A673 (cell line): ENCODE data around the gene RNF175. TPM values are rescaled to one million over a fixed set of nuclear protein-coding genes. Genes with fewer than 3 reads are reported as not detected.

Experiments used
- BruUV-seq: library from RNA; stranded (reverse); fragments of 400-500 nt; replicated peaks from 2 replicates; lab custom pipeline; 2021; lab: Mats Ljungman, UMichigan
- CTCF ChIA-PET: fragments of 300-600 bp; sonication (Branson Sonifier 250); formaldehyde crosslinking; loops from one replicate; lab custom pipeline; 2022; ENCODE audit warnings: antibody characterized with exemption; lab: Charles Lee
- POLR2A ChIA-PET: fragments of 300-600 bp; sonication (Branson Sonifier 250); formaldehyde crosslinking; loops from one replicate; lab custom pipeline; 2022; ENCODE audit warnings: antibody characterized with exemption; ENCODE audit not compliant: low non-redundant PET; lab: Charles Lee
- DNase-seq: peaks from one replicate; pipeline ENCODE4 v3.0.0-alpha.2; 2015; ENCODE audit warnings: low spot score
- H3K27ac ChIP-seq: fragments of 200-600 bp; sonication (generic); 2 replicates; pipeline ENCODE4 v1.5.1; 2016; ENCODE audit warnings: mixed run types, low read depth, mild to moderate bottlenecking, mixed read lengths, antibody characterized with exemption, low read length; ENCODE audit not compliant: poor library complexity, severe bottlenecking
- H3K27me3 ChIP-seq: fragments of 200-600 bp; sonication (generic); replicated peaks from 2 replicates; pipeline ENCODE4 v1.6.1; 2017; ENCODE audit warnings: mixed run types, low read depth, mild to moderate bottlenecking, mixed read lengths, antibody characterized with exemption, low read length; ENCODE audit not compliant: insufficient read depth, poor library complexity
- H3K36me3 ChIP-seq: fragments of 200-600 bp; sonication (generic); 2 replicates; pipeline ENCODE4 v1.6.1; 2016; ENCODE audit warnings: mixed run types, mild to moderate bottlenecking, mixed read lengths, antibody characterized with exemption, low read length; ENCODE audit not compliant: insufficient read depth, poor library complexity, severe bottlenecking
- H3K4me1 ChIP-seq: fragments of 200-600 bp; sonication (generic); 2 replicates; pipeline ENCODE4 v1.6.1; 2017; ENCODE audit warnings: mixed run types, mild to moderate bottlenecking, mixed read lengths, antibody characterized with exemption, low read length; ENCODE audit not compliant: insufficient read depth, poor library complexity, severe bottlenecking
- H3K4me3 ChIP-seq: fragments of 200-600 bp; sonication (generic); 2 replicates; pipeline ENCODE4 v1.5.1; 2016; ENCODE audit warnings: low read depth, mixed run types, mild to moderate bottlenecking, mixed read lengths, low read length; ENCODE audit not compliant: poor library complexity, severe bottlenecking
- H3K9me3 ChIP-seq: fragments of 200-600 bp; sonication (generic); 2 replicates; pipeline ENCODE4 v1.6.1; 2016; ENCODE audit warnings: mixed run types, low read depth, mild to moderate bottlenecking, mixed read lengths, antibody characterized with exemption, low read length; ENCODE audit not compliant: poor library complexity, severe bottlenecking
- EZH2 ChIP-seq: fragments of 200-600 bp; sonication (generic); IDR thresholded peaks from 2 replicates; pipeline ENCODE4 v1.6.1; 2017; ENCODE audit warnings: borderline replicate concordance, low read depth, mild to moderate bottlenecking, mixed read lengths, antibody characterized with exemption, low read length; ENCODE audit not compliant: poor library complexity, severe bottlenecking
- intact Hi-C: fragments of 100-400 bp; cut with micrococcal nuclease; formaldehyde crosslinking; loops from one replicate; pipeline ENCODE4 v1.10.0; 2022; ENCODE audit not compliant: unreplicated experiment
- total RNA-seq: library from RNA; stranded (reverse); gene quantifications from 2 replicates; pipeline ENCODE4 v1.2.3, GENCODE V29; 2021
- TF ChIP-seq, protein P1 (sequence below): fragments of 300-800, 200-600 bp; sonication (generic); conservative IDR thresholded peaks from 2 replicates; pipeline ENCODE4 v1.5.1; 2017; ENCODE audit warnings: low read depth, mild to moderate bottlenecking, antibody characterized with exemption, low read length, moderate library complexity, mixed read lengths

RNF175 gene
- total RNA-seq, 1 experiment from 2014 or later = 6.8 TPM

DNA sequence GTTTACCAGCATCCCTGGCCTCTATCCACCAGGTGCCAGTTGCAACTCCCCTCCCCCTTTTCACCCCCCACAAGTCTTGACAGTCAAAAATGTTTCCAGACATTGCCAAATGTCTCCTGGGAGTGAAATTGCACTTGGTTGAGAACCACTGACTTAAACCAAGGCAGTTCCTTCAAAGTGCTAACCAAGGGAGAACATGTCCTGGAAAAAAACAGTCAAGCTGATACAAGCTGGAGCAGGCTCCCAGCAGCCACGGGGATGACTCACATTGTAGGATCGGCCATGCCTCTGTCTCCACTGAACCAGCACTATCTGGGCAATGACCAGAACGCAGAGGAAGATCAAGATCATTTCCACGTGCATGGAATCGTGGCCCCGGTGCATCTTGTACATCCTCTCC is 11.4 kb downstream of the RNF175 start:
- H3K9me3 ChIP-seq = no peaks in the 10 kb centered on the region
- BruUV-seq = no TSS peak
- ChIA-PET POLR2A (no interaction called here), CTCF (no interaction called here)
- no peak overlapping the region for H3K4me3 ChIP-seq
- no peaks in the 10 kb centered on the region for H3K4me1 ChIP-seq
- no peaks in the 10 kb centered on the region for H3K36me3 ChIP-seq
- TF ChIP-seq EZH2 = no peak
- TF ChIP-seq, protein P1, sequence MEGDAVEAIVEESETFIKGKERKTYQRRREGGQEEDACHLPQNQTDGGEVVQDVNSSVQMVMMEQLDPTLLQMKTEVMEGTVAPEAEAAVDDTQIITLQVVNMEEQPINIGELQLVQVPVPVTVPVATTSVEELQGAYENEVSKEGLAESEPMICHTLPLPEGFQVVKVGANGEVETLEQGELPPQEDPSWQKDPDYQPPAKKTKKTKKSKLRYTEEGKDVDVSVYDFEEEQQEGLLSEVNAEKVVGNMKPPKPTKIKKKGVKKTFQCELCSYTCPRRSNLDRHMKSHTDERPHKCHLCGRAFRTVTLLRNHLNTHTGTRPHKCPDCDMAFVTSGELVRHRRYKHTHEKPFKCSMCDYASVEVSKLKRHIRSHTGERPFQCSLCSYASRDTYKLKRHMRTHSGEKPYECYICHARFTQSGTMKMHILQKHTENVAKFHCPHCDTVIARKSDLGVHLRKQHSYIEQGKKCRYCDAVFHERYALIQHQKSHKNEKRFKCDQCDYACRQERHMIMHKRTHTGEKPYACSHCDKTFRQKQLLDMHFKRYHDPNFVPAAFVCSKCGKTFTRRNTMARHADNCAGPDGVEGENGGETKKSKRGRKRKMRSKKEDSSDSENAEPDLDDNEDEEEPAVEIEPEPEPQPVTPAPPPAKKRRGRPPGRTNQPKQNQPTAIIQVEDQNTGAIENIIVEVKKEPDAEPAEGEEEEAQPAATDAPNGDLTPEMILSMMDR = no peak
- DNase-seq = no peak
- H3K27me3 ChIP-seq = no peaks in the 10 kb centered on the region
- H3K27ac ChIP-seq = no peak overlapping the region
- intact Hi-C loops = no loop called here

DNA sequence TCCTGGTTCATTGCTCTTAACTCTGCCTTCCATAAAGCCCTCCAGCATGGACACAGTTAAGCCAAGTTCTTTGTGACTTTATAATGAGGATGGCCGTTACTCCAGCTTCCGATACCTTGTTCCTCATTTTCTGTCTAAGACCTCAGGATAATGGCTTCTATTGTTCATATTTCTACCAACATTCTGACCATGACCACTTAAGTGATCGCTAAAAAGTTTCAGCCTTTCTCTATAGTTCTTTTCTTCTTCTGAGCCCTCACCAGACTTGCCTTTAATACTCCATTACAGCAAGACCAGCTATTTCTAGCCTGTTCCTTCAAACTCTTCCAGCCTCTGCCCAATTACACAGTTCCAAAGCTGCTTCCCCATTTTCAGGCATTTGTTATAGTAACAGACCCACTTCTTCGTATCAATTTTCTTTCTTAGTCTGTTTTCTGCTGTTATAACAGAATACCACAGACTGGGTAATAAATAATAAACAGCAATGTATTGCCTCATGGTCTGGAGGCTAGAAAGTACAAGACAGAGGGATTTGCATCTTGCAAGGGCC is 12.3 kb downstream of the RNF175 start:
- DNase-seq = no peak
- POLR2A ChIA-PET = no interaction called here
- H3K4me3 ChIP-seq = no peak overlapping the region
- no TSS peak for BruUV-seq
- TF ChIP-seq, protein P1 = no peak
- no peak for TF ChIP-seq EZH2
- CTCF ChIA-PET = interaction anchor here (0.5 kb wide), 1 partner anchor 9 kb away, joined by 4 read pairs; no protein-coding TSS in a partner anchor
- no peaks in the 10 kb centered on the region for H3K27me3 ChIP-seq
- no peak overlapping the region for H3K27ac ChIP-seq
- H3K36me3 ChIP-seq = no peaks in the 10 kb centered on the region
- intact Hi-C loops = no loop called here
- H3K4me1 ChIP-seq = no peaks in the 10 kb centered on the region
- H3K9me3 ChIP-seq = no peaks in the 10 kb centered on the region

DNA sequence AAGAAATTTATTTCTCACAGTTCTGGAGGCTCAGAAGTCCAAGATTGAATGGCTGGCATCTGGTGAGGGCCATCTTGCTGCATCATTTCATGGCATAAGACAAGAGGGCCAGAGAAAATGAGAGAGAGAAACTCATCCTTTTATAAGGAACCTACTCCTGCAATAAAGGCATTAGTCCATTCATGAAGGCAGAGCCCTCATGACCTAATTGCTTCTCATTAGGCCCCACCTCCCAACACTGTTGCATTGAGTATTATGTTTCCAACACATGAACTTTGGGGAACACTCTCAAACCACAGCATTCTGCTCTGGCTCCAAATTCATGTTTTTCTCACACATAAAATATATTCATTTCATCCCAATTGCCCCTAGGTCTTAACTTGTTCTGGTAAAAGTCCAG is 14.2 kb downstream of the RNF175 start:
- DNase-seq = no peak
- no peak overlapping the region for H3K4me3 ChIP-seq
- peaks cover 5% of the 10 kb centered on the region for H3K9me3 ChIP-seq
- H3K4me1 ChIP-seq = no peaks in the 10 kb centered on the region
- intact Hi-C loops = no loop called here
- H3K36me3 ChIP-seq = no peaks in the 10 kb centered on the region
- TF ChIP-seq EZH2 = no peak
- TF ChIP-seq, protein P1 = no peak
- CTCF ChIA-PET = no interaction called here
- BruUV-seq = no TSS peak
- no peaks in the 10 kb centered on the region for H3K27me3 ChIP-seq
- POLR2A ChIA-PET = no interaction called here
- no peak overlapping the region for H3K27ac ChIP-seq
